Mucosa of gallbladder (tissue), 1 donor: Measurements from ENCODE around the gene NELFE. TPM values are rescaled to one million over a fixed set of nuclear protein-coding genes. Genes with fewer than 3 reads are reported as not detected.
"Not testable (repeated sequence)": the region's sequence is repeated elsewhere in the genome, so short reads cannot be mapped to it uniquely, and the experiment has no call there.

Source experiments
- DNase-seq: peaks from one replicate; pipeline ENCODE4 v3.0.0-alpha.2; 2020; ENCODE audit warnings: low spot score
- total RNA-seq: library from RNA; stranded (reverse); gene quantifications from one replicate; pipeline ENCODE4 v1.2.1, GENCODE V29; 2021
- donor health status: DM: no; HTN: no; CAD: no.

NELFE gene
- total RNA-seq, 1 donor from 2014 or later, result 52.1 TPM

DNA sequence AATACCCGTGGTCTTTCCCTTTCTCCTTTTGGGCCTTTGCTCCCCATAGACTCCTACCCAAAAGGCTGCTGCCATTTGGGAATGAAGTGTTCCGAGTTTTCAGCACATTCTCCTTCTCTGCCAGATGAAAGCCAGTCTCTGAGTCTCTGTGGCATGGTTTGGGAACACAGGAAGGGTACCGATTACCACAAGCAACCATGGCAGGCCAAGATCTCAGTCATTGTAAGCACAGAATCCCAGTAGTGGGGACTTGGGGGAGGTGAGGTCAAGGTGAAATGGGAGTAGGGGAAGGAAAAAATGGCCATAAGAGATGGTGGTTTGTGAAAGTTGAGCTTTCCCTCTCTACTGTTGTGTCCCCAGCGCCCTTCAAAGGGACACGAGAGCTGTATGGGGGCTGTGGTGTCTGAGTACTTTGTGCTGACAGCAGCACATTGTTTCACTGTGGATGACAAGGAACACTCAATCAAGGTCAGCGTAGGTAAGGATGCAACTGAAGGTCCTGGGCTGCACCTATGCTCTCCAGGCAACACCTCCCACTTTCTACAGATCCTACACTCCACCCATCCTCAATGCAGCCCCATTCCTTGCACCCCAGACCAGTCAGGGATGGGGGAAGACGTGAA is 8.7 kb downstream of the NELFE start:
- no peak for DNase-seq

DNA sequence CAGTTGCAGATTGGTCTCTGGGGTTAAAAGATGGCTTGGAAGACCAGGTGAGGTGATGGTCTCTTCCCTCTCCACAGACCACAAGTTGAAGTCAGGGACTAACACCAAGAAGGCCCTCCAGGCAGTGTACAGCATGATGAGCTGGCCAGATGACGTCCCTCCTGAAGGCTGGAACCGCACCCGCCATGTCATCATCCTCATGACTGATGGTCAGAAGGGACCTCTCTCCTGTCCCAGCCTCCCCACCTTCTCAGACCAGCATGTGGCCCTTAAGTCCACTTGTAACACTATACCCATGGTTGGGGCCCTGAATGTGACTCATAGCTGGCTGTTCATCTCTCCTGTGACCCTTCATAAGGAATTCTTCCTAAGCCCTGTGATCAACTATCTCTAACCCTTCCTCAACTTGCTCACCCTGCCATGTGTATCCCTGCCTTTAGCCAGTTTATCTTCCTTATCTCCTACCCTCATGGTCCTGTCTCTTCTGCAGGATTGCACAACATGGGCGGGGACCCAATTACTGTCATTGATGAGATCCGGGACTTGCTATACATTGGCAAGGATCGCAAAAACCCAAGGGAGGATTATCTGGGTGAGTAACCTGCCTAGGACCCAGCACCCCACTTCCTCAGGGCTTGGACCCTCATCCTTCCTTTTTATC is 9.9 kb downstream of the NELFE start:
- no peak for DNase-seq

GRCh38 chr6:31948306-31948705 is 10.5 kb downstream of the NELFE start:
- no peak for DNase-seq

DNA sequence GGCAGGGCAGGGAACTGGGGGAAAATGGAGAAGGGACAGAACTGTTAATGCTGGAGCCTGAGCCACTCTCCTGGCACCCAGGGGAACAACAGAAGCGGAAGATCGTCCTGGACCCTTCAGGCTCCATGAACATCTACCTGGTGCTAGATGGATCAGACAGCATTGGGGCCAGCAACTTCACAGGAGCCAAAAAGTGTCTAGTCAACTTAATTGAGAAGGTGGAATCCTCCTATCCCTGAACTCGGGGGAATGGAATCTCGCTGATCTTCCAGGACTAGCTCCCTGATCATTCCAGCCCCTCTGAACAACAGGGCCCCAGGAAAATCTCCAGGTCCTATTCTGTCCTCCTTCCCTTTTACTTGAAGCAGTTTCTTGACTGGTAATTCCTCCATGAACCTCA is 10.9 kb downstream of the NELFE start:
- DNase-seq, result no peak

DNA sequence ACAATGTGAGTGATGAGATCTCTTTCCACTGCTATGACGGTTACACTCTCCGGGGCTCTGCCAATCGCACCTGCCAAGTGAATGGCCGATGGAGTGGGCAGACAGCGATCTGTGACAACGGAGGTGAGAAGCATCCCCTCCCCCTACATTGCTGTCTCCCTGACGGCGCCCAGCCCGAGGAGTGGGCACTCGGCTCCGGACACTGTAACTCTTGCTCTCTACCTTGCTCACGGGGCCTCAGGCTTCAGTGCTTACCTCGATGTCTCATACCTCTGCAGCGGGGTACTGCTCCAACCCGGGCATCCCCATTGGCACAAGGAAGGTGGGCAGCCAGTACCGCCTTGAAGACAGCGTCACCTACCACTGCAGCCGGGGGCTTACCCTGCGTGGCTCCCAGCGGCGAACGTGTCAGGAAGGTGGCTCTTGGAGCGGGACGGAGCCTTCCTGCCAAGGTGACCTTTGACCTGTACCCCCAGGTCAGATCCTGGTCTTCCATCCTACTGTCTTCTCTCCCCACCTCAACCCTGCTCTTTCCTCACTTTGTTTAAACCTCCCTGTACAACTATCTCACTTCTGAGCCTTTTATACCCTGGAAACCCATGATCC is 11.6 kb downstream of the NELFE start:
- DNase-seq, result no peak

GRCh38 chr6:31946370-31946885 is 12.3 kb downstream of the NELFE start:
- DNase-seq, result no peak

DNA sequence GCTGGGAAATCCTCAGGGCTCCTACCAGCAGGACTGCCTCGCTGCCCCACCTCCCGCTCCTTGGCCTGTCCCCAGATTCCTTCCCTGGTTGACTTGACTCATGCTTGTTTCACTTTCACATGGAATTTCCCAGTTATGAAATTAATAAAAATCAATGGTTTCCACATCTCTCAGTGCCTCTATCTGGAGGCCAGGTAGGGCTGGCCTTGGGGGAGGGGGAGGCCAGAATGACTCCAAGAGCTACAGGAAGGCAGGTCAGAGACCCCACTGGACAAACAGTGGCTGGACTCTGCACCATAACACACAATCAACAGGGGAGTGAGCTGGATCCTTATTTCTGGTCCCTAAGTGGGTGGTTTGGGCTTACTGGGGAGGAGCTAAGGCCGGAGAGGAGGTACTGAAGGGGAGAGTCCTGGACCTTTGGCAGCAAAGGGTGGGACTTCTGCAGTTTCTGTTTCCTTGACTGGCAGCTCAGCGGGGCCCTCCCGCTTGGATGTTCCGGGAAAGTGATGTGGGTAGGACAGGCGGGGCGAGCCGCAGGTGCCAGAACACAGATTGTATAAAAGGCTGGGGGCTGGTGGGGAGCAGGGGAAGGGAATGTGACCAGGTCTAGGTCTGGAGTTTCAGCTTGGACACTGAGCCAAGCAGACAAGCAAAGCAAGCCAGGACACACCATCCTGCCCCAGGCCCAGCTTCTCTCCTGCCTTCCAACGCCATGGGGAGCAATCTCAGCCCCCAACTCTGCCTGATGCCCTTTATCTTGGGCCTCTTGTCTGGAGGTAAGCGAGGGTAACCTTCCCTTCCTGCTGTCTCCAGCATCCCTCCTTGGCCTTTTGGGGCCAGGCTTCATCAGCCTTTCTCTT is 13.0 kb downstream of the NELFE start, which contains the start of gene CFB:
Gene CFB, plus strand, starts transcription at position 589 of the 863 bp plus-strand sequence. Its CDS starts 127 bp downstream, at position 716.
- DNase-seq, result peak; percentile 91

DNA sequence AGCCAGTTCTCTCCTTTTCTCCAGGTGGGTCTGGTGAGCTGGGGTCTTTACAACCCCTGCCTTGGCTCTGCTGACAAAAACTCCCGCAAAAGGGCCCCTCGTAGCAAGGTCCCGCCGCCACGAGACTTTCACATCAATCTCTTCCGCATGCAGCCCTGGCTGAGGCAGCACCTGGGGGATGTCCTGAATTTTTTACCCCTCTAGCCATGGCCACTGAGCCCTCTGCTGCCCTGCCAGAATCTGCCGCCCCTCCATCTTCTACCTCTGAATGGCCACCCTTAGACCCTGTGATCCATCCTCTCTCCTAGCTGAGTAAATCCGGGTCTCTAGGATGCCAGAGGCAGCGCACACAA is 13.6 kb downstream of the NELFE start:
- no peak for DNase-seq

- DNase-seq, result no peak
These were observed 15.0 kb downstream of the NELFE start for GRCh38 chr6:31943742-31944141.

GRCh38 chr6:31940256-31940664 is 18.5 kb downstream of the NELFE start:
- no peak for DNase-seq

DNA sequence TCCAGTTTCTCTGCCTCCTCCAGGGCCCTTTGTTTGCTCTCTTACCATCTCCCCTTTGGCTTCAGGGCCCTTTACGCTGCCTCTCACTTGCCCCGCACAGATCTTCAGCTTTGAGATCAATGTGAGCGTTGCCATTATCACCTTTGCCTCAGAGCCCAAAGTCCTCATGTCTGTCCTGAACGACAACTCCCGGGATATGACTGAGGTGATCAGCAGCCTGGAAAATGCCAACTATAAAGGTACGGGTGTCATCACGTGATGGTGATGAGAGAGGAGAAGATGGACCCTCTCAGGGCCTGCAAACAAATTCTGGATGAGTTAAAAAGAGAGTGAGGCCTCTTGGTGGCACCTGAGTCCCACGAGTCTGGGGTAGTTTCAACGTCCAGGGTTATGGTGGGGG is 22.9 kb downstream of the NELFE start:
- no peak for DNase-seq

GRCh38 chr6:31935021-31935420 is 23.8 kb downstream of the NELFE start:
- no peak for DNase-seq

GRCh38 chr6:31933537-31933936 is 25.2 kb downstream of the NELFE start:
- no peak for DNase-seq

- not testable (repeated sequence) for DNase-seq
These were observed 26.6 kb downstream of the NELFE start for GRCh38 chr6:31932137-31932536.

GRCh38 chr6:31930962-31931361 is 27.8 kb downstream of the NELFE start:
- no peak for DNase-seq

DNA sequence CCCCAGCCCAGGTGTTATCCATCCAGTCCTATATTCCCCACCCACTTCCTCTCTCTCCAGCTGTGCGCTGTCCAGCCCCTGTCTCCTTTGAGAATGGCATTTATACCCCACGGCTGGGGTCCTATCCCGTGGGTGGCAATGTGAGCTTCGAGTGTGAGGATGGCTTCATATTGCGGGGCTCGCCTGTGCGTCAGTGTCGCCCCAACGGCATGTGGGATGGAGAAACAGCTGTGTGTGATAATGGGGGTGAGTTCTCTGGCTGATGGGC is 30.2 kb downstream of the NELFE start:
- DNase-seq, result no peak

DNA sequence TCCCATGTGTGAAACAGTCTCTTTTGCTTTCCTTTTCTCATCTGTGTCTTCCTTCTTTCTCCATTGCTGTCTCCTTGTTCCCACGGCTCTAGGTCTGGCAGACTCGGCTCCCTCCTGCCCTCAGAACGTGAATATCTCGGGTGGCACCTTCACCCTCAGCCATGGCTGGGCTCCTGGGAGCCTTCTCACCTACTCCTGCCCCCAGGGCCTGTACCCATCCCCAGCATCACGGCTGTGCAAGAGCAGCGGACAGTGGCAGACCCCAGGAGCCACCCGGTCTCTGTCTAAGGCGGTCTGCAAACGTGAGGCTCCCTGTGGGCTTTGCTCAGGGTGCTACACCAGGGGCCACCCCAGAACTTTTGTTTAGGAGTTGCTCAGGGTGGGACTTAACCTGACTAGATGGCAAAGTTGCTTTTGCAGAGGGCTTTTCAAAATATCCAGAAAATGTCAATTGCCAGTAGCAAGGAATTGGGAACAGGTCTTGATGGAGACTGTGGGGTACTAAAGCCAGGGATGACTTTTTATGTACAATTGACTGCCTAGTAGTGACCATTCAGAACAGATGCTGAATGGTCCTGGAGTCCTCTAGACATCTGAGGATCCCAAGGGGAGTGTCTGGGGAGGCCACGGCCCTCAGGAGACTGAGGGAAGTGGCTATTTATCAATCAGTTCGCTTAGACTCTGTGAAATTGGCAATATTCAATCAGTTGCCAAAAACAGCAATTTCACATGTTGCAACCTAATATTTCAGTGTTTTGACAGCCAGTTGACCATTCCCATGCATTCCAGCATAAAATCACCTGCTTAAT is 30.7 kb downstream of the NELFE start:
- DNase-seq, result no peak

DNA sequence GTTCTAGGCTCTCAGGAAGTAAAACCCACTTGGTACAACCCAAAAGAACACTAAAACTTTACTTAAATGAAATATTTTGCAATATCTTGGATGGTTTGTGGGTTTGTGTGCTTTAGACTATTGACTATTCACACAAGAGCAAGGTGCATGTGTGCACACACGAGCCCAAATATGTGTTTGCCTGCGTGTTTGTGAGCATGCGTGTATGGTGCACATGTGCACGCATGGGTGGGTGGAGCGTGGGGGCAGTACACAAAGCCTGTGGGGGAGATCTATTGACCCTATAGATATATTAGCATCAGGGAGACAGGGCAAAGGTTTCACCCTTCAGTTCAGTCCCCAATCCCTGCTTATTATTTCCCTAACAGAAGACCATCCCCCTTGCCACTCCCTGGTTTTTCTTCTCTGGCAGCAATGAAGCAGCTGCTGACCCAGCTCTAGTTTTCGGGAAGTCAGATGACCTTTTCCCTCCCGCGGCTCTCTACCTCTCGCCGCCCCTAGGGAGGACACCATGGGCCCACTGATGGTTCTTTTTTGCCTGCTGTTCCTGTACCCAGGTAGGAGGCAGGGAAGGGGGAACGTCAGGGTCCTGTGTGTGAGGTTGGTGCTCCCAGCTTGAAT is 31.4 kb downstream of the NELFE start, which contains the start of gene C2:
Gene C2, plus strand, starts transcription at position 476 of the 621 bp plus-strand sequence. Its CDS starts 36 bp downstream, at position 512.
- no peak for DNase-seq

- DNase-seq, result no peak
These were observed 35.8 kb downstream of the NELFE start for GRCh38 chr6:31922942-31923341.

DNA sequence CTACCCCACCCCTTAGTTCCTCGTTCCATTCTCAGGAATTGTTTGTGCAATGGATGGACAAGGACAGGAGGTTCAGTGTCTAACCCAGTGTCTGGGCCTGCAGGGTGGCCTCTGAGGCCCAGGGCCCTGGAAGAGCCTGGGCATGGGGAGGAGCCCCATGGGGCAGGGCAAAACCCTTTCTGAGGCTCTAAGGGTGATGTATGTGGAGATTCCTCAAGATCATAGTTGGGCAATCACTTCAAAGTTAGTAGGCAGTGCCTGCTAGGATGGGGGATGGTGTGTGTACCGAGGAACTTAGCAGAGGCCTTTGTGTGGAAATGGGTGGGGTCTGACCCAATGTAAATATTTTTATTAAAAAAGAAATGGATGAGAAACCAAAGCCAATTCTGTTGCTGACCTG is 38.0 kb downstream of the NELFE start:
- no peak for DNase-seq
